Left lung (tissue), 10 donors: ENCODE data around the gene SNED1. TPM values are rescaled to one million over a fixed set of nuclear protein-coding genes. Genes with fewer than 3 reads are reported as not detected.

Experiments
- ATAC-seq: fragments of 200-7000 bp; cut with Tn5 transposase; one replicate; pipeline ENCODE4 v1.9.1; 2020; ENCODE audit warnings: moderate library complexity
- DNase-seq, 4 donors: peaks; one replicate each; pipeline ENCODE4 v3.0.0-alpha.2; 2013 to 2020
- H3K27ac ChIP-seq, 2 donors: fragments of 200-600 bp; sonication (generic) in 1 of 2; one replicate each; pipeline versions ENCODE4 v1.5.0 to v1.8.0; 2020 to 2021
- H3K27me3 ChIP-seq, 2 donors: fragments of 200-600 bp; sonication (generic) in 1 of 2; one replicate each; pipeline versions ENCODE4 v1.5.0 to v1.8.0; 2020 to 2021
- H3K36me3 ChIP-seq, 2 donors: fragments of 200-600 bp; sonication (generic) in 1 of 2; one replicate each; pipeline versions ENCODE4 v1.5.0 to v1.8.0; 2020 to 2021
- H3K4me1 ChIP-seq, 2 donors: fragments of 200-600 bp; one replicate each; pipeline ENCODE4 v1.8.0; 2021
- H3K4me3 ChIP-seq, 2 donors: fragments of 200-600 bp; sonication (generic) in 1 of 2; one replicate each; pipeline versions ENCODE4 v1.5.0 to v1.8.0; 2020 to 2021; ENCODE audit warnings: mild to moderate bottlenecking in 1 of 2
- H3K9me3 ChIP-seq, 2 donors: fragments of 200-600 bp; sonication (generic) in 1 of 2; one replicate each; pipeline versions ENCODE4 v1.5.0 to v1.8.0; 2020 to 2021
- intact Hi-C, 2 donors: fragments of 100-400 bp; cut with DNase I; formaldehyde crosslinking; loops; one replicate each; pipeline versions ENCODE4 v1.11.2 to v1.14.2; 2022
- polyA plus RNA-seq, 6 donors: library from polyadenylated mRNA; unstranded; fragments of 120-200 nt; gene quantifications; one replicate each; pipeline ENCODE4 v1.2.1, GENCODE V29; 2013; ENCODE audit not compliant: insufficient read length in 6 of 6
- total RNA-seq, 2 donors: library from RNA; stranded (reverse); fragmentation: NEBNext Ultra II Directional; extraction: Animal tissue kit (Norgen Biotek cat#: 25700); gene quantifications; one replicate each; pipeline ENCODE4 v1.2.1, GENCODE V29; 2021
- TF ChIP-seq, protein P1 (sequence below), 2 donors: fragments of 200-600 bp; sonication (generic) in 1 of 2; IDR thresholded peaks; one replicate each; pipeline versions ENCODE4 v1.5.0 to v1.8.0; 2021; ENCODE audit warnings: antibody characterized with exemption in 2 of 2
- donor health status: DM: no; HTN: yes; CAD: no.
- donor health status: DM: no; HTN: no; CAD: no.

The SNED1 gene
- total and polyA plus RNA-seq, 8 donors = 36.4 to 81.0 (median 54.7) TPM

GRCh38 chr2:241126201-241126611, 127.8 kb downstream of the SNED1 start:
- no peaks in the 10 kb centered on the region for H3K4me1 ChIP-seq
- H3K27ac ChIP-seq = no peak overlapping the region
- H3K27me3 ChIP-seq = no peaks in the 10 kb centered on the region
- ATAC-seq (no peak), DNase-seq (no peak)
- H3K9me3 ChIP-seq = no peaks in the 10 kb centered on the region
- H3K4me3 ChIP-seq = no peak overlapping the region
- peaks cover 0 to 26% of the 10 kb centered on the region in 2 donors for H3K36me3 ChIP-seq
- TF ChIP-seq, protein P1, sequence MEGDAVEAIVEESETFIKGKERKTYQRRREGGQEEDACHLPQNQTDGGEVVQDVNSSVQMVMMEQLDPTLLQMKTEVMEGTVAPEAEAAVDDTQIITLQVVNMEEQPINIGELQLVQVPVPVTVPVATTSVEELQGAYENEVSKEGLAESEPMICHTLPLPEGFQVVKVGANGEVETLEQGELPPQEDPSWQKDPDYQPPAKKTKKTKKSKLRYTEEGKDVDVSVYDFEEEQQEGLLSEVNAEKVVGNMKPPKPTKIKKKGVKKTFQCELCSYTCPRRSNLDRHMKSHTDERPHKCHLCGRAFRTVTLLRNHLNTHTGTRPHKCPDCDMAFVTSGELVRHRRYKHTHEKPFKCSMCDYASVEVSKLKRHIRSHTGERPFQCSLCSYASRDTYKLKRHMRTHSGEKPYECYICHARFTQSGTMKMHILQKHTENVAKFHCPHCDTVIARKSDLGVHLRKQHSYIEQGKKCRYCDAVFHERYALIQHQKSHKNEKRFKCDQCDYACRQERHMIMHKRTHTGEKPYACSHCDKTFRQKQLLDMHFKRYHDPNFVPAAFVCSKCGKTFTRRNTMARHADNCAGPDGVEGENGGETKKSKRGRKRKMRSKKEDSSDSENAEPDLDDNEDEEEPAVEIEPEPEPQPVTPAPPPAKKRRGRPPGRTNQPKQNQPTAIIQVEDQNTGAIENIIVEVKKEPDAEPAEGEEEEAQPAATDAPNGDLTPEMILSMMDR (IDR thresholded peaks at IDR 0.05) = no peak
- intact Hi-C loops = no loop called here

GRCh38 chr2:241126771-241127202, 128.4 kb downstream of the SNED1 start:
- Histone ChIP-seq H3K27me3 (no peaks in the 10 kb centered on the region), H3K9me3 (no peaks in the 10 kb centered on the region), H3K36me3 (peaks cover 0 to 26% of the 10 kb centered on the region in 2 donors), H3K27ac (no peak overlapping the region), H3K4me3 (no peak overlapping the region), H3K4me1 (no peaks in the 10 kb centered on the region)
- intact Hi-C loops = no loop called here
- ATAC-seq (no peak), DNase-seq (no peak)
- TF ChIP-seq, protein P1 (IDR thresholded peaks at IDR 0.05) = no peak

DNA sequence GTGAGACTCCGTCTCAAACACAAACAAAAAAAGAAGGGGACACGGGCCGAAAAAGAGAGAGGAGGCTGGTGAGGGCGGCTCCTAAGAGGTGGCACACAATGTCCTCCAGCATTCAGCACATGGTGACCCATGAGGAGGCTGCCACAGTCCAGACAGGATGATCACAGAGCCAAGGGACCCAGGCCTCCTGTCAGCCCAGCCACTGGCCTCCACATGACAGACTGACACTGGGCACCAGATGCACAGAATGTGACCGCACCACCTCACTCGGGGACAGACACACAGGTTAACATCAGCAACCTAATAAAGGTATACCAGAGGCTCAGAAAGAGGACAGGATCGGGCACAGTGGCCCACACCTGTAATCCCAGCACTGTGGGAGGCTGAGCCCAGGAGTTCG, 129.8 kb downstream of the SNED1 start:
- Histone ChIP-seq H3K4me1 (no peaks in the 10 kb centered on the region), H3K27ac (no peak overlapping the region), H3K27me3 (no peaks in the 10 kb centered on the region), H3K9me3 (no peaks in the 10 kb centered on the region), H3K4me3 (no peak overlapping the region), H3K36me3 (peaks cover 0 to 21% of the 10 kb centered on the region in 2 donors)
- TF ChIP-seq, protein P1 (IDR thresholded peaks at IDR 0.05) = no peak
- ATAC-seq = no peak
- DNase-seq = peak in 1 of 4 donors; percentile 7
- intact Hi-C loops = no loop called here

DNA sequence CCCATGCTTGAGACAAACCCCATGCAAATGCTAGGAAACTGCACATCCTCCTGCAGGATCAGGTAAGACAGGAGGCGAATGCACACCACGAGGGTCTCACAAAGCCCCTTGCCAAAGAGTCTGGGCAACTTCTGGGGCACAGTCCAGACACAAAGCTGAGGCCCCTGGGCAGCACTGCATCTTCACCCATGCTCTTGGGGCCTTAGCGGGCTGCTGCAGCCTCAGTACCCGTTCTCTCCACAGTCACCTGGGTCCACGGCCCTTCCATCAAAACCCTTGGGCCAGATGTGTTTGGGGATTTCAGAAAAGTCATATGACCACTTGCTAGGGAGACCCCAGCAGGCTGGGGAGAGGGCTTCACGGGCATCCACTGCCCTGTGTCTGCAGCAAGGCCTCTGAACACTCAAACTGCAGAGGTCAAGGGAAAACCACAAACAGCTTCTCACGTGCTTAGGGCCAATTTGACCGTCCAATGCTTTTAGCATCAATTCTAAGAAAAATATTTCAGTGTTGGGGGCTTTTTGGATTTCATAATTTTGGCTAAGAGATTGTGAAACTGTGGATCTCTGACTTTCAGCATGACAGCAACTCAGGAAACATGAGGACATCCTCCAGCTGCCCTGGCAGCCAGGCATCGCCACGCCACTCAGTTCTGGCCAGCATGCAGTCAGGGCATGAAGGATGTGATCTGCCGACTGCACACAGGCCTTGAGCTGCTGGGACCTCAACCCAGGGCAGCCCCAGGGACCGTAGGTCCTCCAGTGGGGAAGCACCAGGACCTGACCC, 130.9 kb downstream of the SNED1 start:
- Histone ChIP-seq H3K4me3 (no peak overlapping the region), H3K27ac (no peak overlapping the region), H3K9me3 (no peaks in the 10 kb centered on the region), H3K36me3 (peaks cover 0 to 15% of the 10 kb centered on the region in 2 donors), H3K4me1 (no peaks in the 10 kb centered on the region), H3K27me3 (no peaks in the 10 kb centered on the region)
- DNase-seq = peak in 2 of 4 donors; percentile 22 to 63
- TF ChIP-seq, protein P1 (IDR thresholded peaks at IDR 0.05) = no peak
- intact Hi-C loops = no loop called here
- peak; percentile 15 for ATAC-seq

- H3K4me1 ChIP-seq = no peaks in the 10 kb centered on the region
- H3K27ac ChIP-seq = no peak overlapping the region
- intact Hi-C loops = no loop called here
- H3K36me3 ChIP-seq = peaks cover 0 to 15% of the 10 kb centered on the region in 2 donors
- H3K9me3 ChIP-seq = no peaks in the 10 kb centered on the region
- DNase-seq (peak in 2 of 4 donors; percentile 25 to 73), ATAC-seq (no peak)
- H3K4me3 ChIP-seq = no peak overlapping the region
- TF ChIP-seq, protein P1 (IDR thresholded peaks at IDR 0.05) = no peak
- no peaks in the 10 kb centered on the region for H3K27me3 ChIP-seq
Observed at GRCh38 chr2:241130316-241130715, 131.9 kb downstream of the SNED1 start.
